ENCODE results near the gene CAPS2. TPM values are rescaled to one million over a fixed set of nuclear protein-coding genes. Genes with fewer than 3 reads are reported as not detected.

Gene CAPS2
- total RNA-seq, 4 donors from 2014 or later = 2.6 to 19.4 (median 8.4) TPM

DNA sequence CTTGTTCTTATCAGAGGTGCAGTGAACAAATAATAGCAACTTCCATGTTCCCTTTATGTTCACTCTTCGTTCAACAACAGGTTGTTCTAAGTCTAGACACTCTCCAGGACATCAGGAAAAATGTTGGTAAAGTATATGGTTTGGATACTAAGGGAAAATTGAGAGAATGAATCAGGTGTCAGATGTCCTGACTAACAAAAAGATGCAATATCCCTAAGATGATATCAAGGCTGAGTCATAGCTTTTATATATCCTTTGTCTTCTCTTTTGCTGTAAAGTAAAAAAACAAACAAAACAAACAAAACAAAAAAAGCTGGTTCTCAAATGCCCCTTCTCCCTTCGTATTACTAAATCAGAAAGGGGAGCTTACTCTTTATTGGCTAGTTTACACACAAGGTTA lies 15.4 kb upstream of the CAPS2 start:
- Histone ChIP-seq H3K27ac (no peak overlapping the region), H3K4me1 (no peaks in the 10 kb centered on the region), H3K36me3 (no peaks in the 10 kb centered on the region), H3K4me3 (no peak overlapping the region), H3K9me3 (no peaks in the 10 kb centered on the region), H3K27me3 (no peaks in the 10 kb centered on the region)
- WGBS = 84% methylated on average over 2 of the region's 2 CpGs
- no peak for TF ChIP-seq EP300 (IDR thresholded peaks at IDR 0.05)
- no peak for DNase-seq (ENCODE audit: low spot score in 2 of 2)

DNA sequence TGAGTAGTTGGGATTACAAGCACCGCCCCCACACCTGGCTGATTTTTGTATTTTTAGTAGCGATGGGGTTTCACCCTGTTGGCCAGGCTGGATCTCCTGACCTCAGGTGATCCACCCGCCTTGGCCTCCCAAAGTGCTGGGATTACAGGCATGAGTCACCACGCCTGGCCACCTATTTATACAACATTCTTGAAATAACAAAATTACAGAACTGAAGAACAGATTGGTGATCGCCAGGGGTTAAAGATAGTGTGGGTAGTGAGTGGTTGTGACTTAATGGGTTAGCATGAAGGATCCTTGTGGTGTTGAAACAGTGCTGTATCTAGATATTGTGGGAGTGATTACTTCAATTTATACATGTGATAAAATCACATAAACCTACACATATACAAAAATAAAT lies 11.7 kb upstream of the CAPS2 start:
- Histone ChIP-seq H3K36me3 (no peaks in the 10 kb centered on the region), H3K9me3 (no peaks in the 10 kb centered on the region), H3K4me3 (no peak overlapping the region), H3K4me1 (no peaks in the 10 kb centered on the region), H3K27me3 (no peaks in the 10 kb centered on the region), H3K27ac (no peak overlapping the region)
- 93% methylated on average over 4 of the region's 5 CpGs for WGBS
- no peak for TF ChIP-seq POLR2AphosphoS5 (IDR thresholded peaks at IDR 0.05)
- TF ChIP-seq, protein P1, sequence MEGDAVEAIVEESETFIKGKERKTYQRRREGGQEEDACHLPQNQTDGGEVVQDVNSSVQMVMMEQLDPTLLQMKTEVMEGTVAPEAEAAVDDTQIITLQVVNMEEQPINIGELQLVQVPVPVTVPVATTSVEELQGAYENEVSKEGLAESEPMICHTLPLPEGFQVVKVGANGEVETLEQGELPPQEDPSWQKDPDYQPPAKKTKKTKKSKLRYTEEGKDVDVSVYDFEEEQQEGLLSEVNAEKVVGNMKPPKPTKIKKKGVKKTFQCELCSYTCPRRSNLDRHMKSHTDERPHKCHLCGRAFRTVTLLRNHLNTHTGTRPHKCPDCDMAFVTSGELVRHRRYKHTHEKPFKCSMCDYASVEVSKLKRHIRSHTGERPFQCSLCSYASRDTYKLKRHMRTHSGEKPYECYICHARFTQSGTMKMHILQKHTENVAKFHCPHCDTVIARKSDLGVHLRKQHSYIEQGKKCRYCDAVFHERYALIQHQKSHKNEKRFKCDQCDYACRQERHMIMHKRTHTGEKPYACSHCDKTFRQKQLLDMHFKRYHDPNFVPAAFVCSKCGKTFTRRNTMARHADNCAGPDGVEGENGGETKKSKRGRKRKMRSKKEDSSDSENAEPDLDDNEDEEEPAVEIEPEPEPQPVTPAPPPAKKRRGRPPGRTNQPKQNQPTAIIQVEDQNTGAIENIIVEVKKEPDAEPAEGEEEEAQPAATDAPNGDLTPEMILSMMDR (IDR thresholded peaks at IDR 0.05) = no peak
- TF ChIP-seq EP300 (IDR thresholded peaks at IDR 0.05) = no peak
- no peak for TF ChIP-seq POLR2A (IDR thresholded peaks at IDR 0.05)
- no peak for DNase-seq (ENCODE audit: low spot score in 2 of 2)

DNA sequence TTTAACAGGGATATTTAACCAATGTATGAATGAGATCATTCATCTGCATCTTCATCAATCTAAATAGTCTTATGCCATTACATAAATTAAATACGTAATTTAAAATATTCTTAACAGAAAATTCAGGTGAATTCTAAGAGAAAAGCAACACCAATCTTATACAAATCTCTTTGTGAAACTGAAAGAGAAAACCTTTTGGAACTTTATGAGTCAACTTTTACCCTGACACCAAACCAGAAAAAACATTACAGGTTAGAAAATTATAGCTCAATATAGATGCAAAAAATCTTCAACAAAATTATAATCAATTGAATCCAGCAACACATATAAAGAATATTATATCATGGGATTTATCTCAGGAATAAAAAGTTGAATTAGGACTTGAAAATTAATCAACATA lies 7.8 kb upstream of the CAPS2 start:
- Histone ChIP-seq H3K36me3 (no peaks in the 10 kb centered on the region), H3K9me3 (no peaks in the 10 kb centered on the region), H3K4me1 (peaks cover 11% of the 10 kb centered on the region), H3K4me3 (no peak overlapping the region), H3K27me3 (no peaks in the 10 kb centered on the region), H3K27ac (no peak overlapping the region)
- no peak for DNase-seq (ENCODE audit: low spot score in 2 of 2)
- WGBS = 90% methylated on average over 1 of the region's 1 CpG
- TF ChIP-seq POLR2AphosphoS5 (IDR thresholded peaks at IDR 0.05) (no peak), EP300 (IDR thresholded peaks at IDR 0.05) (no peak), POLR2A (IDR thresholded peaks at IDR 0.05) (no peak)
- TF ChIP-seq, protein P1 (IDR thresholded peaks at IDR 0.05) = no peak

DNA sequence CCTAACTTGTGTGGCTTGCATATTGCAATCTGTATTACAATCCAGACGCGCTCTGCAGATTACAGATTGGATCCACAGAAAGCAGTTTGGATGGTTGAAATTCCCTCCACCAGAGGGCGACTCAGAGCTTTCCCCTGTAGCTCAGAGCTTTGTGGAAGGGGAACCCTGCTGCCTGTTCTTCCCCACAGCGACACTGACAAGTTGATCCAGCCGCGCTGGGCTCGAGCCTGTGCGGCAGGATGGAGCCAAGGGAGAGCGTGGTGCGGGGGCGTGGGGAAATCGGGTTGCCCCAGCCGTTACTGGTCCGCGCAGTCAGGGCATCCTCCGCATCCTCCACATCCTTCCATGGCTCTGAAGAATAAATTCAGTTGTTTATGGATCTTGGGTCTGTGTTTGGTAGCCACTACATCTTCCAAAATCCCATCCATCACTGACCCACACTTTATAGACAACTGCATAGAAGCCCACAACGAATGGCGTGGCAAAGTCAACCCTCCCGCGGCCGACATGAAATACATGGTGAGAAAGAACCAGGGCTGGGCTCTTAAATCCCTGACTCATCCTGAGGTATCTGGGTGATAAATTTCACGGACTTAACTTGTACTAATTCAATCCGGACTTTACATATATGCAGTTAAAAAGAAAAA lies 4.4 kb upstream of the CAPS2 start, which contains the start of gene GLIPR1L1:
Gene GLIPR1L1, plus strand, starts transcription at position 287 of the 647 bp plus-strand sequence. Its CDS starts 59 bp downstream, at position 346.
- WGBS = 2% methylated on average over 17 of the region's 23 CpGs
- TF ChIP-seq EP300 (IDR thresholded peaks at IDR 0.05) (no peak), POLR2A (IDR thresholded peaks at IDR 0.05) (no peak), POLR2AphosphoS5 (IDR thresholded peaks at IDR 0.05) (peak in 1 of 3 donors; percentile 27)
- TF ChIP-seq, protein P1 (IDR thresholded peaks at IDR 0.05) = peak; percentile 78 to 85

DNA sequence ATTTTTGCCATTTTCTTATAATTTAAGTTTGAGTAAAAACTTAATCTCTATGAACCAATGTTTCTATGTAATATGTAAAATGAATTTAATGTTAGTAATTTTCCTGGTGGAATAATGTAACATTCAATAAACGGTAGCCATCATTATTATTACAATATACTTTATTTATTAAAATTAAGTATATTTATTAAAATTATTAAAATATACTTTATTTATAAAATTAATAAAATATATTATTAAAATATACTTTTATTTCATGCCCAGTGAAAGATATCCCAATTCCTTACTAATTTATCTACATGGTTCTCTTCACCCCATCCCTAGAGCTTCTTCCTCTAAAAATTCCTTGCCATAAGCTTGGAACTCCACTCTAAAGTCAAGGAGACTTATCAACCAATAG lies 2.5 kb downstream of the CAPS2 start:
- H3K27ac ChIP-seq = no peak overlapping the region
- no peak for DNase-seq (ENCODE audit: low spot score in 2 of 2)
- H3K4me3 ChIP-seq = no peak overlapping the region
- H3K4me1 ChIP-seq = peaks cover 9% of the 10 kb centered on the region
- no peaks in the 10 kb centered on the region for H3K9me3 ChIP-seq
- H3K36me3 ChIP-seq = no peaks in the 10 kb centered on the region
- no peaks in the 10 kb centered on the region for H3K27me3 ChIP-seq
- TF ChIP-seq, protein P1 (IDR thresholded peaks at IDR 0.05) = no peak
- no peak for TF ChIP-seq POLR2AphosphoS5 (IDR thresholded peaks at IDR 0.05)
- TF ChIP-seq POLR2A (IDR thresholded peaks at IDR 0.05) = no peak
- TF ChIP-seq EP300 (IDR thresholded peaks at IDR 0.05) = no peak
- 91% methylated on average over 1 of the region's 1 CpG for WGBS

More for the DNA sequence above, 4.4 kb upstream of the CAPS2 start, which contains the start of gene GLIPR1L1:
- H3K4me1 ChIP-seq = peaks cover 15% of the 10 kb centered on the region
- peak; percentile 89 for DNase-seq (ENCODE audit: low spot score in 2 of 2)
- H3K4me3 ChIP-seq = peak within 1 kb of the TSS; percentile 38
- H3K27ac ChIP-seq = no peak within 1 kb of the TSS
- no peaks in the 10 kb centered on the region for H3K36me3 ChIP-seq
- no peaks in the 10 kb centered on the region for H3K9me3 ChIP-seq
- H3K27me3 ChIP-seq = no peaks in the 10 kb centered on the region

All from suprapubic skin (tissue), 4 donors.